ENCODE measurements around the gene CRB3. TPM values are rescaled to one million over a fixed set of nuclear protein-coding genes. Genes with fewer than 3 reads are reported as not detected.
A peak's percentile ranks its signal among the peaks of the same experiment; 100 is the strongest.

The CRB3 gene
- polyA plus RNA-seq, 1 donor (not counting 4 experiments of a cell fraction or from before 2014, with no cell fraction given), result 6.1 TPM

- Histone ChIP-seq H3K27ac (ENCODE audit: control insufficient read depth, insufficient read depth, low read length) (no peak overlapping the region), H3K9ac (ENCODE audit: control insufficient read depth, extremely low read depth, insufficient read depth, low read length) (no peak overlapping the region), H3K9me3 (ENCODE audit: control insufficient read depth, low read depth, low read length) (no peaks in the 10 kb centered on the region), H2AFZ (ENCODE audit: control insufficient read depth, low read length) (no peak overlapping the region), H3K4me3 (ENCODE audit: control insufficient read depth in 2 of 3, extremely low read depth in 1 of 3, insufficient read depth in 2 of 3, low read depth in 1 of 3, low read length in 3 of 3) (no peak overlapping the region), H3K4me2 (ENCODE audit: control insufficient read depth, extremely low read depth, insufficient read depth, low read depth, low read length) (no peak overlapping the region), H3K27me3 (ENCODE audit: control insufficient read depth, extremely low read depth, insufficient read depth, low read length) (no peaks in the 10 kb centered on the region), H3K9me1 (ENCODE audit: control insufficient read depth, extremely low read depth, insufficient read depth, low read length) (no peaks in the 10 kb centered on the region), H3K79me2 (ENCODE audit: control insufficient read depth, insufficient read depth, low read length) (peaks cover 48% of the 10 kb centered on the region), H3K4me1 (ENCODE audit: control insufficient read depth, extremely low read depth, insufficient read depth, low read length) (peaks cover 2% of the 10 kb centered on the region), H3K36me3 (ENCODE audit: control insufficient read depth in 2 of 2, extremely low read depth in 1 of 2, insufficient read depth in 2 of 2, low read length in 2 of 2) (peaks cover 43 to 67% of the 10 kb centered on the region in 2 experiments), H4K20me1 (ENCODE audit: control insufficient read depth, extremely low read depth, insufficient read depth, low read length) (peaks cover 5% of the 10 kb centered on the region)
- DNase-seq (ENCODE audit: low read depth, low spot score) (no peak), FAIRE-seq (no peak)
- dilution Hi-C loops (cut with MboI; ENCODE audit: extremely low pct_ligation_motif_present, low sequenced_read_pairs), result no loop called here
- no peak for TF ChIP-seq EZH2 (IDR thresholded peaks at IDR 0.05; ENCODE audit: low read length)
- TF ChIP-seq, protein P1, sequence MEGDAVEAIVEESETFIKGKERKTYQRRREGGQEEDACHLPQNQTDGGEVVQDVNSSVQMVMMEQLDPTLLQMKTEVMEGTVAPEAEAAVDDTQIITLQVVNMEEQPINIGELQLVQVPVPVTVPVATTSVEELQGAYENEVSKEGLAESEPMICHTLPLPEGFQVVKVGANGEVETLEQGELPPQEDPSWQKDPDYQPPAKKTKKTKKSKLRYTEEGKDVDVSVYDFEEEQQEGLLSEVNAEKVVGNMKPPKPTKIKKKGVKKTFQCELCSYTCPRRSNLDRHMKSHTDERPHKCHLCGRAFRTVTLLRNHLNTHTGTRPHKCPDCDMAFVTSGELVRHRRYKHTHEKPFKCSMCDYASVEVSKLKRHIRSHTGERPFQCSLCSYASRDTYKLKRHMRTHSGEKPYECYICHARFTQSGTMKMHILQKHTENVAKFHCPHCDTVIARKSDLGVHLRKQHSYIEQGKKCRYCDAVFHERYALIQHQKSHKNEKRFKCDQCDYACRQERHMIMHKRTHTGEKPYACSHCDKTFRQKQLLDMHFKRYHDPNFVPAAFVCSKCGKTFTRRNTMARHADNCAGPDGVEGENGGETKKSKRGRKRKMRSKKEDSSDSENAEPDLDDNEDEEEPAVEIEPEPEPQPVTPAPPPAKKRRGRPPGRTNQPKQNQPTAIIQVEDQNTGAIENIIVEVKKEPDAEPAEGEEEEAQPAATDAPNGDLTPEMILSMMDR (optimal IDR thresholded peaks at IDR 0.05 in 1 of 3, IDR thresholded peaks at IDR 0.05 in 1 of 3, conservative IDR thresholded peaks at IDR 0.05 in 1 of 3; ENCODE audit: extremely low read depth in 1 of 3, insufficient read depth in 2 of 3, low read length in 3 of 3), result peak in 1 of 3 experiments; percentile 41
Measured at GRCh38 chr19:6417713-6418561, 46.1 kb upstream of the CRB3 start.

GRCh38 chr19:6418562-6418932 is 45.5 kb upstream of the CRB3 start:
- H3K4me3 ChIP-seq (ENCODE audit: control insufficient read depth in 2 of 3, extremely low read depth in 1 of 3, insufficient read depth in 2 of 3, low read depth in 1 of 3, low read length in 3 of 3), result no peak overlapping the region
- H3K27ac ChIP-seq (ENCODE audit: control insufficient read depth, insufficient read depth, low read length), result no peak overlapping the region
- H3K36me3 ChIP-seq (ENCODE audit: control insufficient read depth in 2 of 2, extremely low read depth in 1 of 2, insufficient read depth in 2 of 2, low read length in 2 of 2), result peaks cover 43 to 67% of the 10 kb centered on the region in 2 experiments
- FAIRE-seq (no peak), DNase-seq (ENCODE audit: low read depth, low spot score) (no peak)
- H3K9me3 ChIP-seq (ENCODE audit: control insufficient read depth, low read depth, low read length), result no peaks in the 10 kb centered on the region
- no peak overlapping the region for H2AFZ ChIP-seq (ENCODE audit: control insufficient read depth, low read length)
- peaks cover 2% of the 10 kb centered on the region for H3K9me1 ChIP-seq (ENCODE audit: control insufficient read depth, extremely low read depth, insufficient read depth, low read length)
- no peak overlapping the region for H3K9ac ChIP-seq (ENCODE audit: control insufficient read depth, extremely low read depth, insufficient read depth, low read length)
- dilution Hi-C loops (cut with MboI; ENCODE audit: extremely low pct_ligation_motif_present, low sequenced_read_pairs), result no loop called here
- no peak overlapping the region for H3K4me2 ChIP-seq (ENCODE audit: control insufficient read depth, extremely low read depth, insufficient read depth, low read depth, low read length)
- H3K79me2 ChIP-seq (ENCODE audit: control insufficient read depth, insufficient read depth, low read length), result peaks cover 54% of the 10 kb centered on the region
- H4K20me1 ChIP-seq (ENCODE audit: control insufficient read depth, extremely low read depth, insufficient read depth, low read length), result peaks cover 11% of the 10 kb centered on the region
- peaks cover 8% of the 10 kb centered on the region for H3K4me1 ChIP-seq (ENCODE audit: control insufficient read depth, extremely low read depth, insufficient read depth, low read length)
- no peak for TF ChIP-seq EZH2 (IDR thresholded peaks at IDR 0.05; ENCODE audit: low read length)
- TF ChIP-seq, protein P1 (optimal IDR thresholded peaks at IDR 0.05 in 1 of 3, IDR thresholded peaks at IDR 0.05 in 1 of 3, conservative IDR thresholded peaks at IDR 0.05 in 1 of 3; ENCODE audit: extremely low read depth in 1 of 3, insufficient read depth in 2 of 3, low read length in 3 of 3), result no peak
- H3K27me3 ChIP-seq (ENCODE audit: control insufficient read depth, extremely low read depth, insufficient read depth, low read length), result no peaks in the 10 kb centered on the region
